HL-60 (cell line): ENCODE measurements around the gene GSTM3.

ENCODE experiments used
- CTCF ChIP-seq: IDR thresholded peaks from one replicate; pipeline ENCODE4 v1.5.1; 2011; ENCODE audit warnings: low read length, control low read depth, inconsistent platforms; ENCODE audit not compliant: insufficient read depth
- POLR2AphosphoS5 ChIP-seq: IDR thresholded peaks from 2 replicates; pipeline ENCODE4 v1.6.1; 2012; ENCODE audit warnings: low read depth
- REST ChIP-seq: IDR thresholded peaks from 2 replicates; pipeline ENCODE4 v1.6.1; 2012; ENCODE audit warnings: low read depth; ENCODE audit not compliant: insufficient replicate concordance

GRCh38 chr1:109786112-109786480, 45.3 kb upstream of the GSTM3 start:
- TF ChIP-seq CTCF (no peak), POLR2AphosphoS5 (no peak), REST (no peak)
